Vagina (tissue), 2 donors: ENCODE measurements around the gene LRRC75B. TPM values are rescaled to one million over a fixed set of nuclear protein-coding genes. Genes with fewer than 3 reads are reported as not detected.
A peak's percentile ranks its signal among the peaks of the same experiment; 100 is the strongest.

ENCODE experiments used
- DNase-seq, 2 donors: peaks; one replicate each; pipeline ENCODE4 v3.0.0-alpha.2; 2017; ENCODE audit errors: extremely low spot score in 2 of 2
- H3K27ac ChIP-seq: fragments of 200-600 bp; sonication (generic); one replicate; pipeline ENCODE4 v1.5.1; 2019
- H3K27me3 ChIP-seq: fragments of 200-600 bp; sonication (generic); one replicate; pipeline ENCODE4 v1.5.1; 2019
- H3K36me3 ChIP-seq, 2 donors: fragments of 200-600 bp; sonication (generic); one replicate each; pipeline ENCODE4 v1.5.1; 2017 to 2019
- H3K4me1 ChIP-seq: fragments of 200-600 bp; sonication (generic); one replicate; pipeline ENCODE4 v1.5.1; 2019
- H3K4me3 ChIP-seq, 2 donors: fragments of 200-600 bp; sonication (generic); 1 replicate in 1 of 2; 2 replicates in 1 of 2; pipeline ENCODE4 v1.5.1; 2016 to 2019
- H3K9me3 ChIP-seq: fragments of 200-600 bp; sonication (generic); one replicate; pipeline ENCODE4 v1.5.1; 2019
- POLR2A ChIP-seq, 2 donors: fragments of 450-650 bp; IDR thresholded peaks; one replicate each; pipeline ENCODE4 v1.6.1; 2017; ENCODE audit warnings: antibody characterized with exemption in 2 of 2, mild to moderate bottlenecking in 2 of 2, moderate library complexity in 2 of 2
- POLR2AphosphoS5 ChIP-seq, 2 donors: sonication (generic); formaldehyde crosslinking; IDR thresholded peaks; one replicate each; pipeline ENCODE4 v1.9.0; 2017; ENCODE audit warnings: antibody characterized with exemption in 2 of 2, mild to moderate bottlenecking in 2 of 2, low read depth in 1 of 2; ENCODE audit not compliant: insufficient read depth in 1 of 2
- intact Hi-C: fragments of 100-400 bp; cut with DNase I; formaldehyde crosslinking; loops from one replicate; pipeline ENCODE4 v1.15.1; 2023
- total RNA-seq: library from RNA; depleted of rRNA; stranded (reverse); fragments of >200 nt; gene quantifications from one replicate; pipeline ENCODE4 v1.2.3, GENCODE V29; 2016
- TF ChIP-seq, protein P1 (sequence below), 3 experiments: fragments of 450-650 bp in 2 of 3; fragments of 200-600 bp in 1 of 3; sonication (generic) in 1 of 3; IDR thresholded peaks; one replicate each; pipeline ENCODE4 v1.5.1; 2017 to 2019; ENCODE audit warnings: antibody characterized with exemption in 3 of 3, mild to moderate bottlenecking in 2 of 3, moderate library complexity in 2 of 3

LRRC75B gene
- total RNA-seq, 1 donor from 2014 or later = 17.9 TPM

DNA sequence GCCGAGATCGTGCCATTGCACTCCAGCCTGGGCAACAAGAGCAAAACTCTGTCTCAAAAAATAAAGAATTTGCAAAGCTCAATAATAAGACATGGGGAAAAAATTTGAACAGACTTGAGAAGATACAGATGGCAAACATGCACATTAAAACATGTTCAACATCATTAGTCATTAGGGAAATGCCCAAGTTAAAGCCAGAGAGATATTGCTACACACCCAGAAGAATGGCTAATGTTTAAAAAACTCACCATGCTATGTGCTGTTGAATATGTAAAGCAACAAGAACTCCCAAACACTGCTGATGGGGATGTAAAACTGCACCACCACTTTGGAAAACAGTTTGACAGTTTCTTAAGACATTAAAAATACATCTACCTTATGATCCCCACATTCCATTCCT, 12.6 kb downstream of the LRRC75B start:
- H3K4me1 ChIP-seq = peaks cover 51% of the 10 kb centered on the region

DNA sequence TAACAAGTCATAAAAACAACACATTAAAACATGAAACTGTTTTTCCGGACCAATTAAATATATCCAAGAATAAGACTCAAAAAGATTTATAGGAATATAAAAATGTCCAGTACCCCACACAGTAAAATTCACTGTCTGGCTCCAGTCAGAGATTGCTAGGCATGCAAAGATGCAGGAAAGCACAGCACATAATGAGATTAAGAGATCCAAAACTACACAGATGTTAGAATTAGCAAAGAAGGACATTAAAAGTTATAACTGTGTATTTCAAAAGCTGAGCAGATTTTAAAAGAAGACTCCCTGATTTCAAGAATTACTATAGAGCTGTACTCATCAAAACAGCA, 13.6 kb downstream of the LRRC75B start:
- H3K36me3 ChIP-seq = peaks cover 0 to 4% of the 10 kb centered on the region in 2 donors
- no peak for TF ChIP-seq POLR2A (IDR thresholded peaks at IDR 0.05)
- TF ChIP-seq, protein P1, sequence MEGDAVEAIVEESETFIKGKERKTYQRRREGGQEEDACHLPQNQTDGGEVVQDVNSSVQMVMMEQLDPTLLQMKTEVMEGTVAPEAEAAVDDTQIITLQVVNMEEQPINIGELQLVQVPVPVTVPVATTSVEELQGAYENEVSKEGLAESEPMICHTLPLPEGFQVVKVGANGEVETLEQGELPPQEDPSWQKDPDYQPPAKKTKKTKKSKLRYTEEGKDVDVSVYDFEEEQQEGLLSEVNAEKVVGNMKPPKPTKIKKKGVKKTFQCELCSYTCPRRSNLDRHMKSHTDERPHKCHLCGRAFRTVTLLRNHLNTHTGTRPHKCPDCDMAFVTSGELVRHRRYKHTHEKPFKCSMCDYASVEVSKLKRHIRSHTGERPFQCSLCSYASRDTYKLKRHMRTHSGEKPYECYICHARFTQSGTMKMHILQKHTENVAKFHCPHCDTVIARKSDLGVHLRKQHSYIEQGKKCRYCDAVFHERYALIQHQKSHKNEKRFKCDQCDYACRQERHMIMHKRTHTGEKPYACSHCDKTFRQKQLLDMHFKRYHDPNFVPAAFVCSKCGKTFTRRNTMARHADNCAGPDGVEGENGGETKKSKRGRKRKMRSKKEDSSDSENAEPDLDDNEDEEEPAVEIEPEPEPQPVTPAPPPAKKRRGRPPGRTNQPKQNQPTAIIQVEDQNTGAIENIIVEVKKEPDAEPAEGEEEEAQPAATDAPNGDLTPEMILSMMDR (IDR thresholded peaks at IDR 0.05) = no peak
- no peak for TF ChIP-seq POLR2AphosphoS5 (IDR thresholded peaks at IDR 0.05; ENCODE audit: insufficient read depth in 1 of 2, low read depth in 1 of 2)
- H3K4me1 ChIP-seq = peaks cover 51% of the 10 kb centered on the region
- no peaks in the 10 kb centered on the region for H3K27me3 ChIP-seq
- no peak for DNase-seq
- H3K9me3 ChIP-seq = no peaks in the 10 kb centered on the region
- intact Hi-C loops = no loop called here
- H3K27ac ChIP-seq = peak overlapping the region; percentile 1
- no peak overlapping the region for H3K4me3 ChIP-seq

More for the DNA sequence above, 12.6 kb downstream of the LRRC75B start:
- DNase-seq = no peak
- Histone ChIP-seq H3K36me3 (no peaks in the 10 kb centered on the region), H3K27ac (no peak overlapping the region), H3K27me3 (no peaks in the 10 kb centered on the region), H3K9me3 (no peaks in the 10 kb centered on the region), H3K4me3 (no peak overlapping the region)
- intact Hi-C loops = no loop called here
- peak in 1 of 2 donors; percentile 26 for TF ChIP-seq POLR2AphosphoS5 (IDR thresholded peaks at IDR 0.05; ENCODE audit: insufficient read depth in 1 of 2, low read depth in 1 of 2)
- TF ChIP-seq POLR2A (IDR thresholded peaks at IDR 0.05) = no peak

DNA sequence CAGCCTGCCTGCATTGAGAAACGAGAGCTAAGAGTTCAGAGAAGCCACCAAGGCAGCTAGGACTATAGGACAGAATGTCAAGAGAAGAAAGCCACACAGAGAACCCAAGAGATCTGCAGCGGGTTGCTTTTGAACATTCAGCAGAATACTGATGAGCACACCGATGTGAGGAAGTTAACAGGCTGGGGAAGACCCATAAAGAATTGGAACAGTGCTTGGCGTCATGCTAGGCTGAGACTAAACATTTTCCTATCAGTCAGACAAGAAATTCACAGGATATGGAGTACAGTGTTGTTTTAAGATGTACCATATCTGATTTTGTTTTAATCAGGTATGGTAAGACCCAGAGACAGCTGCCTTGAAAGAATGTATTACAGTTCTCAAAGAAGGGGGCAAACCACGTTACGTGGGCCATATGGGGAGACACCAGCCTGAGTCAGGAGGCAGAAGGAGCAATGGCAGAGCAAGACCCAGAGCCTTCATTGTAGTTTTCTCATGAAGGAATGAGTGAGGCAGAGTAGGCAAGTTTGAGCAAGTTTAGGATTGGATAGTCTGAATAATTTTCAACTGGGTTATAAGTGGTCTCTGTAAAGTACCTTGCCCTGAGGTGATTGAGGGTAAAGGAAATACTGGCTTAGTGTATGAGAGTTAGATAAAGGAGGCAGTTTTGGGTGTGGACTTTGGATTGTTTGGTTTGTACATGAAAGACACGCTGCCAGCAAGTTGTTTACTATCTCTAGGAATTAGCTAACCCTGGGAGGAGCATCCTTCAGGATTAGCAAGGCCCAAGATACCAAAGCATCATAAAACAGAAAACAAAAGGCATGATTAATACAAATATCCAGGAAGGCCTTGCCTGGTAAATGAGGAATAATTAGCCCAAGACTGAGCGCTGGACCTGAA, 14.3 kb downstream of the LRRC75B start:
- TF ChIP-seq POLR2AphosphoS5 (IDR thresholded peaks at IDR 0.05; ENCODE audit: insufficient read depth in 1 of 2, low read depth in 1 of 2) (no peak), POLR2A (IDR thresholded peaks at IDR 0.05) (no peak)
- TF ChIP-seq, protein P1 (IDR thresholded peaks at IDR 0.05) = no peak
- no peak for DNase-seq
- peak overlapping the region; percentile 1 for H3K27ac ChIP-seq
- no peak overlapping the region for H3K4me3 ChIP-seq
- peaks cover 0 to 10% of the 10 kb centered on the region in 2 donors for H3K36me3 ChIP-seq
- H3K27me3 ChIP-seq = no peaks in the 10 kb centered on the region
- no peaks in the 10 kb centered on the region for H3K9me3 ChIP-seq
- intact Hi-C loops = no loop called here
- peaks cover 45% of the 10 kb centered on the region for H3K4me1 ChIP-seq

DNA sequence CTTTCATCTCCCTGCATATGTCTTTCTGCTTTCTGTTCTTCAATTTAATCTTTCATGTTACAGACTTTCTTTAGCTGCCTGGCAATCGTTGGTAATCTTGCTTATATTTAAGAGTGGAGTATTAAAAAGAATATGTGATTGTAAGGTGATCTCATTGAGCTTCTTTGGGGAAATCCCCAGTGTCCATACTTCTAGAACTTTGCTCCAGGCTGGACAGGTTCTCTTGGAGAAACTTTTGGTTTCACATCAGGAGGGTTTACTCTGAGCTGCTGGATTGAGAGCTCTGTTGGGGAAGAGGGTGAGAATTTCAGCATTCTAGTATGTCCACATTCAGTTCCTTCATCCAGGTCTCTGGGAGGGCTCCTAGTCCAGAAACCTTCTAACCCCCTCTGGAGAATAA, 16.1 kb downstream of the LRRC75B start:
- TF ChIP-seq POLR2A (IDR thresholded peaks at IDR 0.05) (no peak), POLR2AphosphoS5 (IDR thresholded peaks at IDR 0.05; ENCODE audit: insufficient read depth in 1 of 2, low read depth in 1 of 2) (no peak)
- TF ChIP-seq, protein P1 (IDR thresholded peaks at IDR 0.05) = no peak
- Histone ChIP-seq H3K27me3 (no peaks in the 10 kb centered on the region), H3K27ac (no peak overlapping the region), H3K4me1 (peaks cover 31% of the 10 kb centered on the region), H3K36me3 (peaks cover 0 to 28% of the 10 kb centered on the region in 2 donors), H3K9me3 (no peaks in the 10 kb centered on the region), H3K4me3 (no peak overlapping the region)
- DNase-seq = no peak
- intact Hi-C loops = no loop called here

DNA sequence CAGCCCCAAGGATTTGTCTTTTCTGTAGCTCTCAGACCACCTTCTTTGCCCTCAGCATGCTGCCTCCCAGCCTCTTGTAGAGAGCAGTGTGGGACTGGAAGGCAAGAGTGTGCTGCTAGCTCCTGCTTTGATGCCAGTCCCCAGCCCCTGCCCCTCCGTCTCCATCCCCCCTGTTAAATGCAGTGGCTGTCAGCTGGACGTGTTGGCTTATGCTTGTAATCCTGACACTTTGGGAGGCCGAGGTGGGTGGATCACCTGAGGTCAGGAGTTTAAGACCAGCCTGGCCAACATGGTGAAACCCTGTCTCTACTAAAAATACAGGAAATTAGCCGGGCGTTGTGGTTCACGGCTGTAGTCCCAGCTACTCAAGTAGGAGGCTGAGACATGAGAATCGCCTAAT, 21.6 kb downstream of the LRRC75B start:
- no peak for DNase-seq
- Histone ChIP-seq H3K36me3 (peaks cover 0 to 60% of the 10 kb centered on the region in 2 donors), H3K4me1 (peaks cover 9% of the 10 kb centered on the region), H3K27ac (no peak overlapping the region), H3K4me3 (no peak overlapping the region), H3K9me3 (no peaks in the 10 kb centered on the region), H3K27me3 (no peaks in the 10 kb centered on the region)
- TF ChIP-seq, protein P1 (IDR thresholded peaks at IDR 0.05) = no peak
- no peak for TF ChIP-seq POLR2AphosphoS5 (IDR thresholded peaks at IDR 0.05; ENCODE audit: insufficient read depth in 1 of 2, low read depth in 1 of 2)
- no peak for TF ChIP-seq POLR2A (IDR thresholded peaks at IDR 0.05)
- intact Hi-C loops = no loop called here
